ENCODE results near the gene MYRF.

GRCh38 chr11:61793829-61794204, 41.4 kb downstream of the MYRF start:
- TF ChIP-seq CTCF (IDR thresholded peaks at IDR 0.05; ENCODE audit: low read depth, low read length, poor library complexity, severe bottlenecking) (no peak), EZH2phosphoT487 (IDR thresholded peaks at IDR 0.05; ENCODE audit: borderline replicate concordance, low read length) (no peak)
